Lung (tissue), 16 donors: ENCODE measurements around the gene CHMP5. TPM values are rescaled to one million over a fixed set of nuclear protein-coding genes. Genes with fewer than 3 reads are reported as not detected.

ENCODE experiments used
- ATAC-seq: fragments of 200-7000 bp; cut with Tn5 transposase; one replicate; pipeline ENCODE4 v1.9.1; 2020; ENCODE audit warnings: moderate number of reproducible peaks; ENCODE audit not compliant: insufficient read depth, low FRiP score
- DNase-seq, 3 donors: peaks; one replicate each; pipeline ENCODE4 v3.0.0-alpha.2; 2013 to 2017
- H3K27ac ChIP-seq, 2 donors: one replicate each; pipeline ENCODE4 v1.5.1; 2013; ENCODE audit warnings: mild to moderate bottlenecking in 2 of 2, moderate library complexity in 2 of 2, control low read depth in 1 of 2, inconsistent platforms in 1 of 2, low read depth in 1 of 2, low read length in 1 of 2
- H3K27me3 ChIP-seq, 3 donors: one replicate each; pipeline ENCODE4 v1.5.1; 2013; ENCODE audit warnings: low read length in 2 of 3; ENCODE audit not compliant: control insufficient read depth in 3 of 3, insufficient read depth in 3 of 3
- H3K36me3 ChIP-seq, 4 donors: one replicate each; pipeline ENCODE4 v1.5.1; 2013; ENCODE audit warnings: low read length in 4 of 4, mild to moderate bottlenecking in 1 of 4, moderate library complexity in 1 of 4; ENCODE audit not compliant: control insufficient read depth in 4 of 4, insufficient read depth in 4 of 4
- H3K4me1 ChIP-seq, 5 donors: one replicate each; pipeline ENCODE4 v1.5.1; 2013; ENCODE audit warnings: low read length in 5 of 5, mild to moderate bottlenecking in 2 of 5, moderate library complexity in 1 of 5; ENCODE audit not compliant: control insufficient read depth in 5 of 5, insufficient read depth in 5 of 5
- H3K4me3 ChIP-seq: one replicate; pipeline ENCODE4 v1.5.1; 2013; ENCODE audit warnings: mild to moderate bottlenecking, control low read depth, moderate library complexity
- H3K9ac ChIP-seq, 2 donors: one replicate each; pipeline ENCODE4 v1.5.1; 2013; ENCODE audit warnings: low read length in 2 of 2, control low read depth in 1 of 2; ENCODE audit not compliant: insufficient read depth in 1 of 2
- H3K9me3 ChIP-seq, 4 donors: one replicate each; pipeline ENCODE4 v1.5.1; 2013; ENCODE audit warnings: low read length in 3 of 4, mild to moderate bottlenecking in 1 of 4, moderate library complexity in 1 of 4; ENCODE audit not compliant: control insufficient read depth in 4 of 4, insufficient read depth in 3 of 4
- WGBS, 2 donors: extraction: QIAGEN DNeasy Blood & Tissue Kit; methylation state at CpG; one replicate each; pipeline ENCODE4 v1.1.7; 2013; 5-methylcytosine and 5-hydroxymethylcytosine counted together
- long read RNA-seq, 5 donors: transcript quantifications; one replicate each; lab custom pipeline, GENCODE V29; 2026
- polyA plus RNA-seq, 2 donors: library from polyadenylated mRNA; stranded (reverse); fragments of 200-250 nt; gene quantifications; one replicate each; pipeline ENCODE4 v1.2.1, GENCODE V29; 2013
- total RNA-seq, 2 donors: library from RNA; depleted of rRNA in 1 of 2; stranded (reverse); fragments of >200 nt in 1 of 2; gene quantifications; one replicate each; pipeline ENCODE4 v1.2.1, GENCODE V29; 2014 to 2021
- TF ChIP-seq, protein P1 (sequence below): IDR thresholded peaks from 2 replicates; pipeline ENCODE4 v1.5.1; 2012; ENCODE audit warnings: mild to moderate bottlenecking; ENCODE audit errors: control extremely low read depth, extremely low read depth
- donor health status: control.
- donor health status: control.
- donor health status: Bipolar disorder and iron deficiency.
- donor health status: healthy.
- donor health status: DM: yes; HTN: yes; CAD: no.

Gene CHMP5
- total RNA-seq (10 to 100 TPM; 54.9 to 69.6 TPM), polyA plus RNA-seq (10 to 100 TPM; 52.3 to 87.5 TPM)
- long read RNA-seq, donor 1, transcript CHMP5-201 (8 exons, 1,477 nt) = major isoform, 60 of 137 reads
- long read RNA-seq, donor 1, partial matches to known transcripts = 73 of 137 reads
- long read RNA-seq, donor 1, other reads (novel, unspliced or antisense) = 0 of 137 reads
- long read RNA-seq, donor 2, transcript CHMP5-201 (8 exons, 1,477 nt) = major isoform, 32 of 49 reads
- long read RNA-seq, donor 2, partial matches to known transcripts = 16 of 49 reads
- long read RNA-seq, donor 2, other reads (novel, unspliced or antisense) = 0 of 49 reads
- long read RNA-seq, donor 3, transcript CHMP5-201 (8 exons, 1,477 nt) = major isoform, 35 of 70 reads
- long read RNA-seq, donor 3, partial matches to known transcripts = 30 of 70 reads
- long read RNA-seq, donor 3, other reads (novel, unspliced or antisense) = 0 of 70 reads
- long read RNA-seq, donor 4, transcript CHMP5-201 (8 exons, 1,477 nt) = major isoform, 18 of 57 reads
- long read RNA-seq, donor 4, partial matches to known transcripts = 38 of 57 reads
- long read RNA-seq, donor 4, other reads (novel, unspliced or antisense) = 0 of 57 reads
- long read RNA-seq, donor 5, transcript CHMP5-201 (8 exons, 1,477 nt) = major isoform, 61 of 128 reads
- long read RNA-seq, donor 5, partial matches to known transcripts = 67 of 128 reads
- long read RNA-seq, donor 5, other reads (novel, unspliced or antisense) = 0 of 128 reads

DNA sequence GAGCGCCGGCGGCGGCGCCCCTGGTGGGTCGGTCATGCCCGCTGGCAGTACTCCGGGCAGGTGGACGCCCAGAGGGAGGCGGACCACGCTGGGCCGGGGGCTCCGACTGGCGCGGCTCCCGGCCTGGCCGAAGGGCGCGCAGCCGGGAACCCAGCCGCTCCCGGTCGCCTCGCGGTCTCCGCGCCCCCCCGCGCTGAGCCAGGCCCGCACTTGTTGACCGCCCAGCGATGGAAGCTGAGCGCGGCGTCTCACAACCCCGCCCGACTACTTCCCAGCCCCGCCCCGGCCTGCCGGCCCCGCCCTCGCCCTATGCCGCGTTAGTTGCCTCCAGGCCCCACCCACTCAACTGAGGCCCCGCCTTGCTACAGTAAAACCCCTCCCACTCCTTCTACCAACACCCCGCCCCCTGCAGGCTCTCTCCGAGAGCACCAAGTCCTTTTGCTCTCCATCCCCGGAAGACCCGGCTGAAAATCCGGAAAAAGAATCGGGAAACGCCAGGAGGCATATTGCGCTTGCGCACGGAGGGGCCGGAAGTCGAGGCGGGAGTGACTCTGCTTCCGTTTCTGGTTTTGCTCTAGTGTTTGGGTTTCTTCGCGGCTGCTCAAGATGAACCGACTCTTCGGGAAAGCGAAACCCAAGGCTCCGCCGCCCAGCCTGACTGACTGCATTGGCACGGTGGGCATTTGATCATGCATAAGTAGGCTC is at the start of gene CHMP5, which contains the start of gene BAG1:
Gene CHMP5, plus strand, starts transcription at position 577 of the 705 bp plus-strand sequence. Its CDS starts 30 bp downstream, at position 607.
Gene BAG1, minus strand, starts transcription at position 236 of the 705 bp plus-strand sequence.
- Histone ChIP-seq H3K9me3 (no peaks in the 10 kb centered on the region), H3K36me3 (peaks cover 9 to 41% (median 23%) of the 10 kb centered on the region in 4 donors), H3K9ac (peak within 1 kb of the TSS; percentile 69 to 94), H3K27ac (peak within 1 kb of the TSS; percentile 96 to 98), H3K27me3 (no peaks in the 10 kb centered on the region), H3K4me3 (peak within 1 kb of the TSS; percentile 98), H3K4me1 (peaks cover 4 to 18% (median 7%) of the 10 kb centered on the region in 5 donors)
- TF ChIP-seq, protein P1, sequence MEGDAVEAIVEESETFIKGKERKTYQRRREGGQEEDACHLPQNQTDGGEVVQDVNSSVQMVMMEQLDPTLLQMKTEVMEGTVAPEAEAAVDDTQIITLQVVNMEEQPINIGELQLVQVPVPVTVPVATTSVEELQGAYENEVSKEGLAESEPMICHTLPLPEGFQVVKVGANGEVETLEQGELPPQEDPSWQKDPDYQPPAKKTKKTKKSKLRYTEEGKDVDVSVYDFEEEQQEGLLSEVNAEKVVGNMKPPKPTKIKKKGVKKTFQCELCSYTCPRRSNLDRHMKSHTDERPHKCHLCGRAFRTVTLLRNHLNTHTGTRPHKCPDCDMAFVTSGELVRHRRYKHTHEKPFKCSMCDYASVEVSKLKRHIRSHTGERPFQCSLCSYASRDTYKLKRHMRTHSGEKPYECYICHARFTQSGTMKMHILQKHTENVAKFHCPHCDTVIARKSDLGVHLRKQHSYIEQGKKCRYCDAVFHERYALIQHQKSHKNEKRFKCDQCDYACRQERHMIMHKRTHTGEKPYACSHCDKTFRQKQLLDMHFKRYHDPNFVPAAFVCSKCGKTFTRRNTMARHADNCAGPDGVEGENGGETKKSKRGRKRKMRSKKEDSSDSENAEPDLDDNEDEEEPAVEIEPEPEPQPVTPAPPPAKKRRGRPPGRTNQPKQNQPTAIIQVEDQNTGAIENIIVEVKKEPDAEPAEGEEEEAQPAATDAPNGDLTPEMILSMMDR = no peak
- WGBS, 2 donors = 1% methylated on average over 51 to 67 of the region's 67 CpGs
- peak; percentile 100 for ATAC-seq
- peak; percentile 99 to 100 (median 100) for DNase-seq

- Histone ChIP-seq H3K9ac (no peak overlapping the region), H3K4me1 (no peaks in the 10 kb centered on the region), H3K36me3 (no peaks in the 10 kb centered on the region), H3K4me3 (no peak overlapping the region), H3K9me3 (no peaks in the 10 kb centered on the region), H3K27ac (no peak overlapping the region), H3K27me3 (peaks cover 0 to 3% (median 0%) of the 10 kb centered on the region in 3 donors)
- TF ChIP-seq, protein P1 = no peak
- ATAC-seq (no peak), DNase-seq (no peak)
- 74 to 76% methylated on average over 14 of the region's 14 CpGs for WGBS, 2 donors
These were observed 43.9 kb upstream of the CHMP5 start for GRCh38 chr9:33220681-33221567.

GRCh38 chr9:33221568-33221884 is 43.3 kb upstream of the CHMP5 start:
- TF ChIP-seq, protein P1 = no peak
- H3K9me3 ChIP-seq = no peaks in the 10 kb centered on the region
- no peak overlapping the region for H3K27ac ChIP-seq
- no peak overlapping the region for H3K4me3 ChIP-seq
- no peaks in the 10 kb centered on the region for H3K36me3 ChIP-seq
- peaks cover 0 to 2% (median 0%) of the 10 kb centered on the region in 3 donors for H3K27me3 ChIP-seq
- no peak overlapping the region for H3K9ac ChIP-seq
- WGBS, 2 donors = 86 to 97% methylated on average over 3 of the region's 3 CpGs
- no peak for ATAC-seq
- no peak for DNase-seq
- H3K4me1 ChIP-seq = no peaks in the 10 kb centered on the region
